Esophagus squamous epithelium (tissue), 5 donors: ENCODE data around the gene PSMB10. TPM values are rescaled to one million over a fixed set of nuclear protein-coding genes. Genes with fewer than 3 reads are reported as not detected.
A peak's percentile ranks its signal among the peaks of the same experiment; 100 is the strongest.

Experiments
- DNase-seq: peaks from one replicate; lab custom pipeline; 2025; lab: John Stamatoyannopoulos, UW
- H3K27ac ChIP-seq, 4 donors: fragments of 200-600 bp; sonication (generic); one replicate each; pipeline ENCODE4 v1.5.1; 2016 to 2019; ENCODE audit warnings: mild to moderate bottlenecking in 1 of 4
- H3K27me3 ChIP-seq, 4 donors: fragments of 200-600 bp; sonication (generic); 1 replicate in 3 of 4; 2 replicates in 1 of 4; pipeline versions ENCODE4 v1.5.1 to v1.6.0; 2017 to 2021; ENCODE audit warnings: antibody characterized with exemption in 1 of 4
- H3K36me3 ChIP-seq, 3 donors: fragments of 200-600 bp; sonication (generic); one replicate each; pipeline ENCODE4 v1.5.1; 2016 to 2019
- H3K4me1 ChIP-seq, 3 donors: fragments of 200-600 bp; sonication (generic); one replicate each; pipeline ENCODE4 v1.5.1; 2017 to 2019
- H3K4me3 ChIP-seq, 4 donors: fragments of 200-600 bp; sonication (generic); 1 replicate in 3 of 4; 2 replicates in 1 of 4; pipeline ENCODE4 v1.5.1; 2016 to 2019; ENCODE audit warnings: mild to moderate bottlenecking in 2 of 4, moderate library complexity in 1 of 4
- H3K9me3 ChIP-seq, 3 donors: fragments of 200-600 bp; sonication (generic); one replicate each; pipeline ENCODE4 v1.5.1; 2016 to 2019
- CTCF ChIP-seq, 6 experiments: fragments of 450-650 bp in 4 of 6; fragments of 200-600 bp in 2 of 6; sonication (generic) in 2 of 6; IDR thresholded peaks; one replicate each; pipeline ENCODE4 v1.5.1; 2016 to 2019; ENCODE audit warnings: antibody characterized with exemption in 6 of 6, mild to moderate bottlenecking in 4 of 6, moderate library complexity in 4 of 6
- POLR2A ChIP-seq, 4 donors: fragments of 450-650 bp; IDR thresholded peaks; one replicate each; pipeline ENCODE4 v1.6.1; 2017; ENCODE audit warnings: antibody characterized with exemption in 4 of 4, mild to moderate bottlenecking in 4 of 4, moderate library complexity in 3 of 4
- WGBS, 2 donors: methylation state at CpG; one replicate each; pipeline ENCODE4 v1.1.5; 2018; 5-methylcytosine and 5-hydroxymethylcytosine counted together
- intact Hi-C: fragments of 100-400 bp; cut with DNase I; formaldehyde crosslinking; loops from one replicate; pipeline ENCODE4 v1.15.0; 2022
- total RNA-seq, 4 donors: library from RNA; depleted of rRNA; stranded (reverse); fragments of >200 nt; gene quantifications; one replicate each; pipeline ENCODE4 v1.1.0, GENCODE V29; 2016
- donor health status: DM: yes; HTN: yes; CAD: no.

PSMB10 gene
- total RNA-seq, 4 donors from 2014 or later: 20.7 to 28.4 (median 25.3) TPM

GRCh38 chr16:67892375-67892774 is 44.3 kb downstream of the PSMB10 start:
- peaks cover 21 to 48% (median 39%) of the 10 kb centered on the region in 3 donors for H3K4me1 ChIP-seq
- no peak for TF ChIP-seq POLR2A (IDR thresholded peaks at IDR 0.05)
- TF ChIP-seq CTCF (IDR thresholded peaks at IDR 0.05): no peak

GRCh38 chr16:67888331-67888730 is 48.3 kb downstream of the PSMB10 start:
- no peak for TF ChIP-seq POLR2A (IDR thresholded peaks at IDR 0.05)
- no peak for TF ChIP-seq CTCF (IDR thresholded peaks at IDR 0.05)
- DNase-seq: no peak
- intact Hi-C loops: no loop called here
- no peaks in the 10 kb centered on the region for H3K9me3 ChIP-seq
- H3K4me3 ChIP-seq: no peak overlapping the region
- peaks cover 11 to 28% (median 18%) of the 10 kb centered on the region in 3 donors for H3K4me1 ChIP-seq
- 69 to 86% methylated on average over 2 of the region's 3 CpGs for WGBS, 2 donors
- peaks cover 4 to 36% (median 7%) of the 10 kb centered on the region in 3 donors for H3K36me3 ChIP-seq
- H3K27me3 ChIP-seq: no peaks in the 10 kb centered on the region
- no peak overlapping the region for H3K27ac ChIP-seq

More at GRCh38 chr16:67892375-67892774, 44.3 kb downstream of the PSMB10 start:
- peak overlapping the region in 3 of 4 donors; percentile 93 to 99 (median 97) for H3K27ac ChIP-seq
- intact Hi-C loops: no loop called here
- H3K4me3 ChIP-seq: peak overlapping the region; percentile 76 to 99 (median 95)
- DNase-seq: no peak
- no peaks in the 10 kb centered on the region for H3K27me3 ChIP-seq
- H3K9me3 ChIP-seq: no peaks in the 10 kb centered on the region
- 42 to 63% methylated on average over 5 of the region's 5 CpGs for WGBS, 2 donors
- no peaks in the 10 kb centered on the region for H3K36me3 ChIP-seq

- Histone ChIP-seq H3K27ac (no peak overlapping the region), H3K4me3 (no peak overlapping the region), H3K36me3 (peaks cover 19 to 55% (median 23%) of the 10 kb centered on the region in 3 donors), H3K9me3 (no peaks in the 10 kb centered on the region), H3K4me1 (peaks cover 11 to 20% (median 13%) of the 10 kb centered on the region in 3 donors), H3K27me3 (no peaks in the 10 kb centered on the region)
- DNase-seq: no peak
- 90 to 96% methylated on average over 4 to 5 of the region's 5 CpGs for WGBS, 2 donors
- TF ChIP-seq CTCF (IDR thresholded peaks at IDR 0.05) (no peak), POLR2A (IDR thresholded peaks at IDR 0.05) (no peak)
- intact Hi-C loops: no loop called here
These were observed 50.3 kb downstream of the PSMB10 start for GRCh38 chr16:67886387-67886786.

- TF ChIP-seq CTCF (IDR thresholded peaks at IDR 0.05): no peak
- no peak for TF ChIP-seq POLR2A (IDR thresholded peaks at IDR 0.05)
- Histone ChIP-seq H3K4me3 (no peak overlapping the region), H3K4me1 (peaks cover 11 to 20% (median 13%) of the 10 kb centered on the region in 3 donors), H3K9me3 (no peaks in the 10 kb centered on the region), H3K27me3 (no peaks in the 10 kb centered on the region), H3K27ac (no peak overlapping the region), H3K36me3 (peaks cover 23 to 59% (median 28%) of the 10 kb centered on the region in 3 donors)
- no peak for DNase-seq
- intact Hi-C loops: no loop called here
- 80 to 98% methylated on average over 1 to 18 of the region's 19 CpGs for WGBS, 2 donors
These were observed 50.7 kb downstream of the PSMB10 start for GRCh38 chr16:67885976-67886375.

- Histone ChIP-seq H3K27ac (peak overlapping the region in 1 of 4 donors; percentile 71), H3K36me3 (peaks cover 28 to 63% (median 32%) of the 10 kb centered on the region in 3 donors), H3K27me3 (no peaks in the 10 kb centered on the region), H3K4me3 (no peak overlapping the region), H3K4me1 (peaks cover 11 to 20% (median 13%) of the 10 kb centered on the region in 3 donors), H3K9me3 (no peaks in the 10 kb centered on the region)
- intact Hi-C loops: no loop called here
- whole genome bisulfite sequencing, 2 donors: 100% methylated on average over 1 of the region's 12 CpGs; no CpG with 5 or more reads in 1 of the 2 donors
- no peak for TF ChIP-seq CTCF (IDR thresholded peaks at IDR 0.05)
- DNase-seq: no peak
These were observed 51.1 kb downstream of the PSMB10 start for GRCh38 chr16:67885545-67885944.
